Breast epithelium (tissue), 4 donors: Measurements from ENCODE around the gene ARHGEF5. TPM values are rescaled to one million over a fixed set of nuclear protein-coding genes. Genes with fewer than 3 reads are reported as not detected.
"Not testable (repeated sequence)": the region's sequence is repeated elsewhere in the genome, so short reads cannot be mapped to it uniquely, and the experiment has no call there.

Experiments used
- DNase-seq, 2 donors: peaks; one replicate each; pipeline ENCODE4 v3.0.0-alpha.2; 2019; ENCODE audit warnings: low spot score in 2 of 2
- H3K27ac ChIP-seq, 2 donors: fragments of 200-600 bp; sonication (generic) in 1 of 2; one replicate each; pipeline ENCODE4 v1.5.1; 2016 to 2019; ENCODE audit warnings: mild to moderate bottlenecking in 1 of 2
- H3K27me3 ChIP-seq, 2 donors: fragments of 200-600 bp; sonication (generic) in 1 of 2; one replicate each; pipeline versions ENCODE4 v1.5.1 to v1.6.0; 2017 to 2019; ENCODE audit warnings: control low read depth in 1 of 2, mild to moderate bottlenecking in 1 of 2
- H3K36me3 ChIP-seq: fragments of 200-600 bp; one replicate; pipeline ENCODE4 v1.5.1; 2019
- H3K4me1 ChIP-seq, 2 donors: fragments of 200-600 bp; sonication (generic); one replicate each; pipeline ENCODE4 v1.5.1; 2016 to 2019; ENCODE audit warnings: control low read depth in 1 of 2
- H3K4me3 ChIP-seq, 3 donors: fragments of 200-600 bp; sonication (generic); 1 replicate in 2 of 3; 2 replicates in 1 of 3; pipeline ENCODE4 v1.5.1; 2016 to 2019; ENCODE audit warnings: mild to moderate bottlenecking in 3 of 3, moderate library complexity in 2 of 3
- H3K9me3 ChIP-seq, 2 donors: fragments of 200-600 bp; sonication (generic) in 1 of 2; one replicate each; pipeline ENCODE4 v1.5.1; 2016 to 2019; ENCODE audit warnings: control low read depth in 1 of 2
- POLR2A ChIP-seq: fragments of 450-650 bp; IDR thresholded peaks from one replicate; pipeline ENCODE4 v1.6.1; 2016; ENCODE audit warnings: antibody characterized with exemption, mild to moderate bottlenecking, moderate library complexity
- POLR2AphosphoS5 ChIP-seq, 3 donors: sonication (generic); formaldehyde crosslinking; IDR thresholded peaks; one replicate each; pipeline ENCODE4 v1.6.1; 2017; ENCODE audit warnings: antibody characterized with exemption in 3 of 3
- intact Hi-C: fragments of 100-400 bp; cut with DNase I; formaldehyde crosslinking; loops from one replicate; pipeline ENCODE4 v1.15.1; 2023; ENCODE audit warnings: low total_unique reads
- total RNA-seq, 3 donors: library from RNA; depleted of rRNA; stranded (reverse); fragments of >200 nt; gene quantifications; one replicate each; pipeline ENCODE4 v1.1.0, GENCODE V29; 2016
- TF ChIP-seq, protein P1 (sequence below), 3 donors: fragments of 450-650 bp; IDR thresholded peaks; one replicate each; pipeline ENCODE4 v1.5.1; 2016 to 2017; ENCODE audit warnings: antibody characterized with exemption in 3 of 3, mild to moderate bottlenecking in 3 of 3, moderate library complexity in 3 of 3

ARHGEF5 gene
- total RNA-seq, 3 donors from 2014 or later = 5.9 to 71.7 (median 31.8) TPM

DNA sequence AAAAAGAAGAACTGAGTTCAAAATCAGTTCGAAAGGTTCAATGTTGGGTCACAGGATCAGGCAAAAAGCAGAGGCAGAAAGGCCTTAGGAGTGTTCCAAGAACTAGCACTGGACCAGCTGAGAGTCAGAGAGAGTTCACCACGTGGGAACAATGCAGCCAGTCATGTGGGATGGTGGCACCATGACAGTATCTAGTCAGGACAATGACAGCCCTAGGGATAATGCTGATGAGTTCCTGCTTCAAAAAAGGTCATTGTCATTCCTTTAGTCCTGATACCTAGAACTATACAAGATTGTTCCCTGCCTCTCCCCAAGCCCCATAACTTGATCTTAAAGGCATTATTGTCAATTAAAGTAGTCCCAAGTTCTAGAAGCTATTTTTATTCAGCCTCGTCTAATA, 3.5 kb upstream of the ARHGEF5 start:
- H3K27me3 ChIP-seq, H3K4me3 ChIP-seq, H3K9me3 ChIP-seq, H3K4me1 ChIP-seq, H3K36me3 ChIP-seq, intact Hi-C loops: not testable (repeated sequence)
- peak overlapping the region; percentile 70 to 79 for H3K27ac ChIP-seq
- DNase-seq = peak; percentile 37 to 96
- peak in 1 of 3 donors; percentile 63 for TF ChIP-seq POLR2AphosphoS5 (IDR thresholded peaks at IDR 0.05)

GRCh38 chr7:144356185-144356584, 983 bp downstream of the ARHGEF5 start:
- DNase-seq, H3K9me3 ChIP-seq, H3K27me3 ChIP-seq, H3K4me1 ChIP-seq, H3K27ac ChIP-seq, intact Hi-C loops, H3K4me3 ChIP-seq, H3K36me3 ChIP-seq: not testable (repeated sequence)

GRCh38 chr7:144356860-144357259, 1.7 kb downstream of the ARHGEF5 start:
- intact Hi-C loops, H3K9me3 ChIP-seq, H3K27me3 ChIP-seq: not testable (repeated sequence)

DNA sequence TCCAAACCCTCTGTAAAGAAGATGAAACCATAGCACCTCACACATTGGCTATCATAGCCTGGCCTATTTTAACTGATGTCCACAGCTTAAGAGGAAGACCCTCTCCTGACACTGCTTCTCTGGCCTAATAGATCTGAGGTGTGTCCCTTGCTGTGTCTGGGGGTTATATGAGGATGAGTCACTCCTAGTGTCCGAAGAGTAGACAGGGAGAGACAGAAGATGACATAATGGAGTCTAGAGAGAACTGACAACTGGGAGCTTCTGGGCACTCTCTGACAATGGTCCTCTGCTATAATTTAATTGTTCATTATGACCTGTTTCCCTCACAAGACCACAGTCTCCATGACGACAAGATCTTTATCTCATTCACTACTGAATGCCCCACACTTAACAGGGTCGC, 6.9 kb downstream of the ARHGEF5 start:
- H3K27me3 ChIP-seq, H3K4me1 ChIP-seq, H3K27ac ChIP-seq, DNase-seq, H3K9me3 ChIP-seq, H3K36me3 ChIP-seq, intact Hi-C loops, H3K4me3 ChIP-seq: not testable (repeated sequence)

More at GRCh38 chr7:144356860-144357259, 1.7 kb downstream of the ARHGEF5 start:
- H3K36me3 ChIP-seq, H3K4me1 ChIP-seq, DNase-seq: not testable (repeated sequence)
- Histone ChIP-seq H3K27ac (peak overlapping the region in 1 of 2 donors; percentile 12), H3K4me3 (peak overlapping the region in 1 of 3 donors; percentile 19)

GRCh38 chr7:144365523-144365922, 10.3 kb downstream of the ARHGEF5 start:
- H3K27ac ChIP-seq, H3K9me3 ChIP-seq, DNase-seq, intact Hi-C loops, H3K27me3 ChIP-seq, H3K36me3 ChIP-seq, H3K4me3 ChIP-seq, H3K4me1 ChIP-seq: not testable (repeated sequence)

DNA sequence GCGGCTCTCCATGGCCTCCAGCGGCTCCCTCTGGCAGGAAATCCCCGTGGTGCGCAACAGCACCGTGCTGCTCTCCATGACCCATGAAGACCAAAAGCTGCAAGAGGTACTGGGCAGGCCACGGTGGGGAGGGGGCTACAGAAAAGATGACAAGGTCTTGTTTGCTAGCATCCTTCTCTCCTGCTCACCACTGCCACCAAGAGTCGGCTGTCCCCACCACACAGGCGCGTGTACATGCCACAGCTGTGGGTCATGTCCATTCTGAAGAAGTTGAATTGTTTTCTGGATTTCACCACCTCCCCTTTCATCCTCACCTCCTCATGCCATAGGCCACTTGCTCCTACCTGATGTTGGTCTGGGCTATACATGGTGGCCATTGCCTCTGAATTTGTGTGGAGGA, 12.0 kb downstream of the ARHGEF5 start:
- H3K4me1 ChIP-seq, H3K27me3 ChIP-seq, H3K36me3 ChIP-seq, H3K4me3 ChIP-seq, intact Hi-C loops, H3K27ac ChIP-seq, DNase-seq, H3K9me3 ChIP-seq: not testable (repeated sequence)

DNA sequence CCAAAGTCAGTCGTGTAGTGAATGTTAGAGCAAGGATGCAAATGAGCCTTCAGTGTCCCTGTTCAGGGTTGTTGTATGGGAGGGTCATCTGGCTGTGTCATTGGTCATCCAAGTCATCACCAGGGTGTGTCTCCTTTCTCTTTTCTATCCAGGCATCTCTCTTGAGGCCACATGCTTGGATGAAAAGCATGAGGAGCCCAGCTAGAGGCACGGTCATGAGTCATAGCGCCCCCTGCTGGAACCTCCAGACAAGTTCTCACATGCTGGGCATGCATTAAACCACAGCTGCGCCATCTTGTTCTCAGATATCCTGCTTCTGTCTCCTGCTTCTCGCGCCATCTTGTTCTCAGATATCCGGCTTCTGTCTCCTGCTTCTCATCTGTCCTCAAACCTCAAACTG, 14.0 kb downstream of the ARHGEF5 start:
- H3K4me1 ChIP-seq, DNase-seq, H3K27me3 ChIP-seq, H3K27ac ChIP-seq, H3K4me3 ChIP-seq, intact Hi-C loops, H3K9me3 ChIP-seq, H3K36me3 ChIP-seq: not testable (repeated sequence)

GRCh38 chr7:144378651-144379050, 23.4 kb downstream of the ARHGEF5 start:
- Histone ChIP-seq H3K27me3 (no peaks in the 10 kb centered on the region), H3K4me1 (no peaks in the 10 kb centered on the region), H3K27ac (no peak overlapping the region), H3K36me3 (no peaks in the 10 kb centered on the region), H3K4me3 (no peak overlapping the region), H3K9me3 (no peaks in the 10 kb centered on the region)
- intact Hi-C loops = no loop called here
- TF ChIP-seq, protein P1, sequence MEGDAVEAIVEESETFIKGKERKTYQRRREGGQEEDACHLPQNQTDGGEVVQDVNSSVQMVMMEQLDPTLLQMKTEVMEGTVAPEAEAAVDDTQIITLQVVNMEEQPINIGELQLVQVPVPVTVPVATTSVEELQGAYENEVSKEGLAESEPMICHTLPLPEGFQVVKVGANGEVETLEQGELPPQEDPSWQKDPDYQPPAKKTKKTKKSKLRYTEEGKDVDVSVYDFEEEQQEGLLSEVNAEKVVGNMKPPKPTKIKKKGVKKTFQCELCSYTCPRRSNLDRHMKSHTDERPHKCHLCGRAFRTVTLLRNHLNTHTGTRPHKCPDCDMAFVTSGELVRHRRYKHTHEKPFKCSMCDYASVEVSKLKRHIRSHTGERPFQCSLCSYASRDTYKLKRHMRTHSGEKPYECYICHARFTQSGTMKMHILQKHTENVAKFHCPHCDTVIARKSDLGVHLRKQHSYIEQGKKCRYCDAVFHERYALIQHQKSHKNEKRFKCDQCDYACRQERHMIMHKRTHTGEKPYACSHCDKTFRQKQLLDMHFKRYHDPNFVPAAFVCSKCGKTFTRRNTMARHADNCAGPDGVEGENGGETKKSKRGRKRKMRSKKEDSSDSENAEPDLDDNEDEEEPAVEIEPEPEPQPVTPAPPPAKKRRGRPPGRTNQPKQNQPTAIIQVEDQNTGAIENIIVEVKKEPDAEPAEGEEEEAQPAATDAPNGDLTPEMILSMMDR (IDR thresholded peaks at IDR 0.05) = no peak
- TF ChIP-seq POLR2A (no peak), POLR2AphosphoS5 (IDR thresholded peaks at IDR 0.05) (no peak)
- DNase-seq = no peak

DNA sequence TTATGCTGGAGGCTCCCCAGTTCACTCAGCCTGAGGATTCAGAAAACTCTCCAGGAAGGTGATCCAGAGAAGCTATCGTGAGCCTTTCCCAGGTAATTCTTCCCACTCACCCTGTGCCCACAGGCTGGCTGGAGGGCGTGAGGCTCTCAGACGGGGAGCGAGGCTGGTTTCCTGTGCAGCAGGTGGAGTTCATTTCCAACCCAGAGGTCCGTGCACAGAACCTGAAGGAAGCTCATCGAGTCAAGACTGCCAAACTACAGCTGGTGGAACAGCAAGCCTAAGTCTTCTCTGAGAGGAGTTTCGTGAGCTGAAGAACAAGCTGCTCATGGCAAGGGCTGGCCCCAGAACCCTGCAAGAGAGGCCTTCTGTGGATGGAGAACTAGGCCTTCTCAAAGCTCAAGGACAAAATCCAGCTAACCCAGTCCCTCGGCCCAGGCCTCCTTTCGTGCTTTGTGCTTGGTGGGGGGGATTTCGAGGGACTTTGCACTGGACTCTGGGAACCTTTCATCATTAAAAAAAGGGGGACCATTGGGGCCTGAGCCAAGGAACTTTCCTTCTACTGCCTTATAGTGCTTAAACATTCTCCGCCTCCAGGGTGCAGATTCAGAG, 24.7 kb downstream of the ARHGEF5 start:
- H3K4me1 ChIP-seq = no peaks in the 10 kb centered on the region
- no peaks in the 10 kb centered on the region for H3K36me3 ChIP-seq
- H3K4me3 ChIP-seq = no peak overlapping the region
- intact Hi-C loops = no loop called here
- H3K27me3 ChIP-seq = no peaks in the 10 kb centered on the region
- H3K9me3 ChIP-seq = no peaks in the 10 kb centered on the region
- no peak for TF ChIP-seq POLR2A
- TF ChIP-seq, protein P1 (IDR thresholded peaks at IDR 0.05) = no peak
- no peak for TF ChIP-seq POLR2AphosphoS5 (IDR thresholded peaks at IDR 0.05)
- no peak for DNase-seq
- no peak overlapping the region for H3K27ac ChIP-seq
